Neural progenitor cell (in vitro differentiated cells): Measurements from ENCODE around the gene PINLYP. TPM values are rescaled to one million over a fixed set of nuclear protein-coding genes. Genes with fewer than 3 reads are reported as not detected.

Experiments
- DNase-seq: peaks from one replicate; pipeline ENCODE4 v3.0.0-alpha.2; 2016; ENCODE audit warnings: low spot score
- H2AFZ ChIP-seq: fragments of 200-600 bp; sonication (generic); replicated peaks from 2 replicates; pipeline ENCODE4 v1.6.1; 2016; ENCODE audit warnings: antibody characterized with exemption
- H3F3A ChIP-seq: fragments of 200-600 bp; sonication (generic); 2 replicates; pipeline ENCODE4 v1.6.1; 2016; ENCODE audit warnings: antibody characterized with exemption, low read depth
- H3K27ac ChIP-seq: fragments of 200-600 bp; sonication (generic); 2 replicates; pipeline ENCODE4 v1.5.1; 2016; ENCODE audit warnings: mild to moderate bottlenecking
- H3K27me3 ChIP-seq: fragments of 200-600 bp; sonication (generic); 2 replicates; pipeline ENCODE4 v1.6.1; 2016; ENCODE audit warnings: mild to moderate bottlenecking, moderate library complexity
- H3K36me3 ChIP-seq: fragments of 200-600 bp; sonication (generic); 2 replicates; pipeline ENCODE4 v1.5.1; 2016
- H3K4me1 ChIP-seq: fragments of 200-600 bp; sonication (generic); 2 replicates; pipeline ENCODE4 v1.6.1; 2016; ENCODE audit warnings: mixed run types
- H3K4me2 ChIP-seq: fragments of 200-600 bp; sonication (generic); 2 replicates; pipeline ENCODE4 v1.6.1; 2016
- H3K4me3 ChIP-seq: fragments of 200-600 bp; sonication (generic); 2 replicates; pipeline ENCODE4 v1.5.1; 2016
- H3K79me2 ChIP-seq: fragments of 200-600 bp; sonication (generic); 2 replicates; pipeline ENCODE4 v1.6.1; 2016; ENCODE audit warnings: low read depth
- H3K9ac ChIP-seq: fragments of 200-600 bp; sonication (generic); 2 replicates; pipeline ENCODE4 v1.6.1; 2016
- H3K9me3 ChIP-seq: fragments of 200-600 bp; sonication (generic); 2 replicates; pipeline ENCODE4 v1.5.1; 2016; ENCODE audit warnings: low read depth
- H4K20me1 ChIP-seq: fragments of 200-600 bp; sonication (generic); 2 replicates; pipeline ENCODE4 v1.6.1; 2016; ENCODE audit warnings: low read depth
- H3K27ac Mint-ChIP-seq: 3 replicates; pipeline ENCODE4 v1.8.0; 2021; ENCODE audit warnings: mixed read lengths
- H3K27me3 Mint-ChIP-seq: 2 replicates; pipeline ENCODE4 v1.8.0; 2022; ENCODE audit warnings: low read depth, mild to moderate bottlenecking, inconsistent platforms, moderate library complexity, mixed read lengths; ENCODE audit not compliant: insufficient read depth
- H3K36me3 Mint-ChIP-seq: 3 replicates; pipeline ENCODE4 v1.8.0; 2021; ENCODE audit warnings: mixed read lengths
- H3K4me1 Mint-ChIP-seq: 3 replicates; pipeline ENCODE4 v1.8.0; 2021; ENCODE audit warnings: mixed read lengths
- H3K4me3 Mint-ChIP-seq: 3 replicates; pipeline ENCODE4 v1.8.0; 2021; ENCODE audit warnings: mild to moderate bottlenecking, moderate library complexity, mixed read lengths
- H3K9me3 Mint-ChIP-seq: 3 replicates; pipeline ENCODE4 v1.8.0; 2020; ENCODE audit warnings: mixed read lengths
- CTCF ChIP-seq: fragments of 200-600 bp; sonication (generic); IDR thresholded peaks from 2 replicates; pipeline ENCODE4 v1.5.1; 2017; ENCODE audit warnings: antibody characterized with exemption, mild to moderate bottlenecking
- EZH2 ChIP-seq: fragments of 200-600 bp; sonication (generic); IDR thresholded peaks from 2 replicates; pipeline ENCODE4 v1.6.1; 2017; ENCODE audit warnings: antibody characterized with exemption, mild to moderate bottlenecking, moderate library complexity
- EZH2phosphoT487 ChIP-seq: fragments of 200-600 bp; sonication (generic); IDR thresholded peaks from 2 replicates; pipeline ENCODE4 v1.6.1; 2017; ENCODE audit warnings: antibody characterized with exemption
- total RNA-seq: library from RNA; depleted of rRNA; stranded (reverse); fragments of >200 nt; gene quantifications from 2 replicates; pipeline ENCODE4 v1.2.3, GENCODE V29; 2015; ENCODE audit warnings: low replicate concordance

Gene PINLYP
- total RNA-seq, 1 donor from 2014 or later = 4.0 TPM

- Histone ChIP-seq H3K27ac (no peak overlapping the region), H3K4me1 (no peaks in the 10 kb centered on the region), H3F3A (no peaks in the 10 kb centered on the region), H2AFZ (no peak overlapping the region), H3K79me2 (peaks cover 22% of the 10 kb centered on the region), H4K20me1 (peaks cover 6% of the 10 kb centered on the region), H3K9me3 (no peaks in the 10 kb centered on the region), H3K4me2 (no peak overlapping the region), H3K9ac (no peak overlapping the region), H3K4me3 (no peak overlapping the region), H3K27me3 (no peaks in the 10 kb centered on the region), H3K36me3 (no peaks in the 10 kb centered on the region)
- TF ChIP-seq CTCF = no peak
- TF ChIP-seq EZH2 = no peak
- Mint-ChIP-seq H3K4me1 (peaks cover 12% of the 10 kb centered on the region), H3K36me3 (peaks cover 20% of the 10 kb centered on the region), H3K9me3 (no peaks in the 10 kb centered on the region), H3K4me3 (no peak overlapping the region), H3K27ac (no peak overlapping the region), H3K27me3 (peaks cover 2% of the 10 kb centered on the region)
- DNase-seq = no peak
Observed at GRCh38 chr19:43607238-43608205, 31.9 kb downstream of the PINLYP start.

- Mint-ChIP-seq H3K4me3 (no peak overlapping the region), H3K9me3 (no peaks in the 10 kb centered on the region), H3K27me3 (peaks cover 3% of the 10 kb centered on the region), H3K27ac (no peak overlapping the region), H3K36me3 (peaks cover 35% of the 10 kb centered on the region), H3K4me1 (peaks cover 12% of the 10 kb centered on the region)
- Histone ChIP-seq H4K20me1 (peaks cover 6% of the 10 kb centered on the region), H3K4me3 (no peak overlapping the region), H3K27me3 (no peaks in the 10 kb centered on the region), H3F3A (no peaks in the 10 kb centered on the region), H3K9me3 (no peaks in the 10 kb centered on the region), H2AFZ (no peak overlapping the region), H3K9ac (no peak overlapping the region), H3K36me3 (no peaks in the 10 kb centered on the region), H3K4me1 (no peaks in the 10 kb centered on the region), H3K79me2 (peaks cover 43% of the 10 kb centered on the region), H3K27ac (no peak overlapping the region), H3K4me2 (no peak overlapping the region)
- no peak for DNase-seq
- TF ChIP-seq EZH2 = no peak
- no peak for TF ChIP-seq CTCF
- no peak for TF ChIP-seq EZH2phosphoT487
Observed at GRCh38 chr19:43609872-43610271, 34.3 kb downstream of the PINLYP start.

- Histone ChIP-seq H3K4me2 (no peak overlapping the region), H3K9ac (peak overlapping the region; percentile 49), H3K4me1 (no peaks in the 10 kb centered on the region), H3K27me3 (no peaks in the 10 kb centered on the region), H3F3A (no peaks in the 10 kb centered on the region), H3K9me3 (no peaks in the 10 kb centered on the region), H3K36me3 (no peaks in the 10 kb centered on the region), H4K20me1 (peaks cover 6% of the 10 kb centered on the region), H3K27ac (no peak overlapping the region), H3K4me3 (no peak overlapping the region), H3K79me2 (peaks cover 49% of the 10 kb centered on the region), H2AFZ (no peak overlapping the region)
- TF ChIP-seq CTCF = no peak
- peaks cover 2% of the 10 kb centered on the region for H3K27me3 Mint-ChIP-seq
- H3K27ac Mint-ChIP-seq = peak overlapping the region; percentile 28
- DNase-seq = no peak
- no peak overlapping the region for H3K4me3 Mint-ChIP-seq
- no peaks in the 10 kb centered on the region for H3K9me3 Mint-ChIP-seq
- H3K4me1 Mint-ChIP-seq = peaks cover 12% of the 10 kb centered on the region
- H3K36me3 Mint-ChIP-seq = peaks cover 35% of the 10 kb centered on the region
Observed at GRCh38 chr19:43610493-43610892, 34.9 kb downstream of the PINLYP start.
